Trophoblast cell (in vitro differentiated cells and primary cell): ENCODE results near the gene CPE.
"Not testable (repeated sequence)": the region's sequence is repeated elsewhere in the genome, so short reads cannot be mapped to it uniquely, and the experiment has no call there.

Source experiments
- DNase-seq, 2 donors: peaks; one replicate each; pipeline ENCODE4 v3.0.0-alpha.2; 2016
- H2AFZ ChIP-seq: 2 replicates; pipeline ENCODE4 v1.6.1; 2013; ENCODE audit warnings: low read length, moderate library complexity, mild to moderate bottlenecking; ENCODE audit not compliant: insufficient read depth, poor library complexity
- H2AK5ac ChIP-seq: 2 replicates; pipeline ENCODE4 v1.6.1; 2013; ENCODE audit warnings: mild to moderate bottlenecking, low read length
- H2BK120ac ChIP-seq: 2 replicates; pipeline ENCODE4 v1.6.1; 2013; ENCODE audit warnings: low read length, mild to moderate bottlenecking, moderate library complexity; ENCODE audit not compliant: insufficient read depth, poor library complexity
- H2BK12ac ChIP-seq: 2 replicates; pipeline ENCODE4 v1.6.1; 2013; ENCODE audit warnings: mild to moderate bottlenecking, low read length, moderate library complexity
- H2BK5ac ChIP-seq: 2 replicates; pipeline ENCODE4 v1.6.1; 2013; ENCODE audit warnings: low read length, low read depth, moderate library complexity, mild to moderate bottlenecking; ENCODE audit not compliant: poor library complexity
- H3K14ac ChIP-seq: 2 replicates; pipeline ENCODE4 v1.6.1; 2013; ENCODE audit warnings: mild to moderate bottlenecking, low read length
- H3K18ac ChIP-seq: 2 replicates; pipeline ENCODE4 v1.6.1; 2013; ENCODE audit warnings: mild to moderate bottlenecking, low read length
- H3K23ac ChIP-seq: 2 replicates; pipeline ENCODE4 v1.6.1; 2013; ENCODE audit warnings: low read length
- H3K27ac ChIP-seq: 2 replicates; pipeline ENCODE4 v1.5.1; 2013; ENCODE audit warnings: low read depth, mild to moderate bottlenecking, inconsistent platforms, low read length, moderate library complexity
- H3K27me3 ChIP-seq: 2 replicates; pipeline ENCODE4 v1.6.1; 2013; ENCODE audit warnings: inconsistent platforms, mild to moderate bottlenecking, low read length, moderate library complexity; ENCODE audit not compliant: insufficient read depth
- H3K36me3 ChIP-seq, 2 experiments: 1 replicate in 1 of 2; 2 replicates in 1 of 2; pipeline ENCODE4 v1.6.1; 2013; ENCODE audit warnings: low read length in 2 of 2, mild to moderate bottlenecking in 2 of 2, moderate library complexity in 1 of 2; ENCODE audit not compliant: insufficient read depth in 2 of 2, control insufficient read depth in 1 of 2
- H3K4ac ChIP-seq: 2 replicates; pipeline ENCODE4 v1.6.1; 2013; ENCODE audit warnings: low read depth, mild to moderate bottlenecking, low read length, moderate library complexity
- H3K4me1 ChIP-seq, 2 experiments: 1 replicate in 1 of 2; 2 replicates in 1 of 2; pipeline ENCODE4 v1.6.1; 2013; ENCODE audit warnings: low read length in 2 of 2, mild to moderate bottlenecking in 2 of 2, moderate library complexity in 1 of 2; ENCODE audit not compliant: insufficient read depth in 2 of 2, control insufficient read depth in 1 of 2
- H3K4me2 ChIP-seq: 2 replicates; pipeline ENCODE4 v1.6.1; 2013; ENCODE audit warnings: inconsistent platforms, mild to moderate bottlenecking, low read length, moderate library complexity
- H3K4me3 ChIP-seq: 2 replicates; pipeline ENCODE4 v1.5.1; 2013; ENCODE audit warnings: mild to moderate bottlenecking, low read depth, low read length, inconsistent platforms
- H3K79me1 ChIP-seq: one replicate; pipeline ENCODE4 v1.6.1; 2013; ENCODE audit warnings: low read length
- H3K79me2 ChIP-seq: 2 replicates; pipeline ENCODE4 v1.6.1; 2013; ENCODE audit warnings: low read length, mild to moderate bottlenecking; ENCODE audit not compliant: control insufficient read depth, insufficient read depth, poor library complexity
- H3K9ac ChIP-seq: 2 replicates; pipeline ENCODE4 v1.6.1; 2013; ENCODE audit warnings: mild to moderate bottlenecking, low read length
- H3K9me3 ChIP-seq: 2 replicates; pipeline ENCODE4 v1.6.1; 2013; ENCODE audit warnings: low read depth, mild to moderate bottlenecking, control low read depth, inconsistent platforms, low read length; ENCODE audit not compliant: insufficient read depth
- H4K12ac ChIP-seq: 2 replicates; pipeline ENCODE4 v1.6.1; 2013; ENCODE audit warnings: low read depth, mild to moderate bottlenecking, low read length, moderate library complexity
- H4K8ac ChIP-seq: 2 replicates; pipeline ENCODE4 v1.6.1; 2013; ENCODE audit warnings: low read depth, mild to moderate bottlenecking, low read length, moderate library complexity
- H4K91ac ChIP-seq: one replicate; pipeline ENCODE4 v1.6.1; 2013; ENCODE audit warnings: low read depth, mild to moderate bottlenecking, low read length, moderate library complexity
- WGBS: extraction: QIAGEN DNeasy Blood & Tissue Kit; methylation state at CpG from one replicate; pipeline ENCODE4 v1.1.7; 2013; ENCODE audit warnings: missing lambda C conversion rate; ENCODE audit not compliant: insufficient read length, insufficient coverage; ENCODE audit errors: extremely low coverage; 5-methylcytosine and 5-hydroxymethylcytosine counted together

Gene CPE

DNA sequence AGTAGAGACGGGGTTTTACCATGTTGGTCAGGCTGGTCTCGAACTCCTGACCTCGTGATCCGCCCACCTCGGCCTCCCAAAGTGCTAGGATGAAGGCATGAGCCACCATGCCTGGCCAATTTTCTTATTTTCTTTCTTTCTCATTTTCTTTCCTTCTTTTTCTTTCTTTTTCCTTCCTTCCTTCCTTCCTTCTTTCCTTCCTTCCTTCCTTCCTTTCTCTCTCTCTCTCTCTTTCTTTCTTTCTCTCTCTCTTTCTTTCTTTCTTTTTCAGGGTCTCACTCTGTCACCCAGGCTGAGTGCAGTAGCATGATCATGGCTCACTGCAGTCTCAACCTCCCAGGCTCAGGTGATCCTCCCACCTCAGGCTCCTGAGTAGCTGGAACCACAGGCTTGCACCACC is 74.3 kb downstream of the CPE start:
- not testable (repeated sequence) for H3K4ac ChIP-seq, H3K14ac ChIP-seq, H3K4me1 ChIP-seq, H4K91ac ChIP-seq, H3K9ac ChIP-seq, H3K23ac ChIP-seq, H3K27me3 ChIP-seq, H3K79me1 ChIP-seq, H3K79me2 ChIP-seq, H2AFZ ChIP-seq, H4K12ac ChIP-seq, H3K4me2 ChIP-seq, H3K36me3 ChIP-seq, H3K9me3 ChIP-seq, H2BK120ac ChIP-seq, H2BK5ac ChIP-seq, H3K18ac ChIP-seq, H2BK12ac ChIP-seq, DNase-seq, H4K8ac ChIP-seq, H3K4me3 ChIP-seq, H3K27ac ChIP-seq, H2AK5ac ChIP-seq
- WGBS = no CpG with 5 or more reads among the region's 5 CpGs

DNA sequence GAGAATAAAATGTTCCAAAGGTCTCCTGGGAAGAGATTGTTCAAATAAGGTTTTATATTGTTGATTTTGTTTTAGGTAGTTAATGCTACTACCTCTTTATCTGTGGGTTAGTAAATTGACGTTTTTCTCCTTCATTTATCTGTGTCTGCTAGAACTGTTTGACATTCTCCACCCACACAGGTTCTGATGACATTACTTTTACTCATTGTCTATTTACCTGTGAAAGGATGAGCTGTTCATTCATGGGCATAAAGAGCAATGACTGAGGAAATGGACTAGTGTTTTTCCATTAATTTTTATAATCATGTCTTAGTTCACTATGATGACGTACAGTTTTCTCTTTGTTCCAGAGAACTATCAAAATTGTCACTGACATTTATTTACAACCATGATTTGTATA is 75.6 kb downstream of the CPE start:
- no peak overlapping the region for H3K4me2 ChIP-seq
- H4K91ac ChIP-seq = no peak overlapping the region
- no peak overlapping the region for H3K23ac ChIP-seq
- H3K18ac ChIP-seq = no peak overlapping the region
- no peak overlapping the region for H2AK5ac ChIP-seq
- H3K14ac ChIP-seq = no peak overlapping the region
- no peak overlapping the region for H3K4me3 ChIP-seq
- no peak overlapping the region for H2BK120ac ChIP-seq
- no CpG with 5 or more reads among the region's 2 CpGs for WGBS
- H2AFZ ChIP-seq = no peak overlapping the region
- H3K4ac ChIP-seq = no peak overlapping the region
- no peaks in the 10 kb centered on the region for H3K79me1 ChIP-seq
- H4K8ac ChIP-seq = no peak overlapping the region
- no peaks in the 10 kb centered on the region for H3K27me3 ChIP-seq
- H4K12ac ChIP-seq = no peak overlapping the region
- no peaks in the 10 kb centered on the region for H3K36me3 ChIP-seq
- no peaks in the 10 kb centered on the region for H3K9me3 ChIP-seq
- H2BK5ac ChIP-seq = no peak overlapping the region
- H2BK12ac ChIP-seq = no peak overlapping the region
- no peak overlapping the region for H3K9ac ChIP-seq
- DNase-seq = no peak
- no peaks in the 10 kb centered on the region for H3K79me2 ChIP-seq
- H3K4me1 ChIP-seq = no peaks in the 10 kb centered on the region
- no peak overlapping the region for H3K27ac ChIP-seq

- no peak overlapping the region for H3K9ac ChIP-seq
- DNase-seq = no peak
- no peak overlapping the region for H4K91ac ChIP-seq
- no peaks in the 10 kb centered on the region for H3K79me2 ChIP-seq
- no peak overlapping the region for H2BK12ac ChIP-seq
- no CpG with 5 or more reads among the region's 2 CpGs for WGBS
- H4K12ac ChIP-seq = no peak overlapping the region
- peaks cover 6 to 9% of the 10 kb centered on the region in 2 experiments for H3K4me1 ChIP-seq
- no peaks in the 10 kb centered on the region for H3K36me3 ChIP-seq
- no peak overlapping the region for H3K18ac ChIP-seq
- no peak overlapping the region for H3K4me3 ChIP-seq
- no peak overlapping the region for H3K14ac ChIP-seq
- H2BK120ac ChIP-seq = no peak overlapping the region
- H3K27ac ChIP-seq = no peak overlapping the region
- H3K27me3 ChIP-seq = no peaks in the 10 kb centered on the region
- no peak overlapping the region for H2BK5ac ChIP-seq
- no peak overlapping the region for H3K23ac ChIP-seq
- H2AK5ac ChIP-seq = no peak overlapping the region
- H2AFZ ChIP-seq = no peak overlapping the region
- no peak overlapping the region for H4K8ac ChIP-seq
- H3K79me1 ChIP-seq = peaks cover 5% of the 10 kb centered on the region
- no peaks in the 10 kb centered on the region for H3K9me3 ChIP-seq
- H3K4ac ChIP-seq = no peak overlapping the region
- no peak overlapping the region for H3K4me2 ChIP-seq
These were observed 79.0 kb downstream of the CPE start for GRCh38 chr4:165457793-165458192.

DNA sequence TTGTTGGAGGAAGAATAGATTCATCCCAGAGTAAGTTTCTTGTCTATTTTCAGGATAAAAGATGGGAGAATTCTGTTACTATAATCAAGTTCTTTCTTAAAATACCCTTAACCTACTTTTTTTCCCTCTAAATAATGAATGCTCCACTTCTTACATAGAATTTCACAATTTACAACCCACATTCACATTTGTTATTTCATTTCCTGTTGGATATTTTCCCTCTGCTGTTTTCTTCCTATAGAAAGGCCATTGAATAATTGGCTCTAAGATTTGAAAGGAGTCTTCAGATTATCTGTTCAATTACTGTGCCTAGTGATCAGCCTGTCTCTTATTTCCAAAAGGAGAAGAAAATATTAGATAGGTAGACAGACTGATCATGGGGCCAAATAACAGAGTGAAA is 79.7 kb downstream of the CPE start:
- no peak overlapping the region for H3K4me2 ChIP-seq
- no peak overlapping the region for H2BK12ac ChIP-seq
- no peak overlapping the region for H2AK5ac ChIP-seq
- H3K4me1 ChIP-seq = peaks cover 6 to 9% of the 10 kb centered on the region in 2 experiments
- H3K27me3 ChIP-seq = no peaks in the 10 kb centered on the region
- no peak overlapping the region for H2AFZ ChIP-seq
- no peak overlapping the region for H3K9ac ChIP-seq
- no peak overlapping the region for H3K27ac ChIP-seq
- H3K4ac ChIP-seq = no peak overlapping the region
- peaks cover 5% of the 10 kb centered on the region for H3K79me1 ChIP-seq
- no peak overlapping the region for H2BK120ac ChIP-seq
- no peak for DNase-seq
- no peaks in the 10 kb centered on the region for H3K79me2 ChIP-seq
- H4K12ac ChIP-seq = no peak overlapping the region
- H3K23ac ChIP-seq = no peak overlapping the region
- no peak overlapping the region for H2BK5ac ChIP-seq
- no peak overlapping the region for H3K14ac ChIP-seq
- no peaks in the 10 kb centered on the region for H3K36me3 ChIP-seq
- H4K8ac ChIP-seq = no peak overlapping the region
- no peak overlapping the region for H4K91ac ChIP-seq
- H3K9me3 ChIP-seq = no peaks in the 10 kb centered on the region
- no peak overlapping the region for H3K4me3 ChIP-seq
- H3K18ac ChIP-seq = no peak overlapping the region
